GM23338 (cell line): ENCODE results near the gene TMEM247. TPM values are rescaled to one million over a fixed set of nuclear protein-coding genes. Genes with fewer than 3 reads are reported as not detected.

Experiments used
- ATAC-seq: fragments of 200-7000 bp; cut with Tn5 transposase; 3 replicates; pipeline ENCODE4 v1.9.1; 2020
- DNase-seq: peaks from one replicate; pipeline ENCODE4 v3.0.0-alpha.2; 2015; ENCODE audit warnings: low spot score
- H2AFZ ChIP-seq: fragments of 200-600 bp; sonication (generic); 2 replicates; pipeline ENCODE4 v1.8.0; 2016; ENCODE audit warnings: antibody characterized with exemption, mild to moderate bottlenecking, moderate library complexity
- H3F3A ChIP-seq: fragments of 200-600 bp; sonication (generic); replicated peaks from 2 replicates; pipeline ENCODE4 v1.8.0; 2017; ENCODE audit warnings: antibody characterized with exemption, mixed run types, low read depth
- H3K27ac ChIP-seq: fragments of 200-600 bp; sonication (generic); 2 replicates; pipeline ENCODE4 v1.6.1; 2016; ENCODE audit warnings: low read depth
- H3K27me3 ChIP-seq: fragments of 200-600 bp; sonication (generic); 2 replicates; pipeline ENCODE4 v1.8.0; 2016; ENCODE audit warnings: mild to moderate bottlenecking, mixed run types, moderate library complexity; ENCODE audit not compliant: insufficient read depth
- H3K36me3 ChIP-seq: fragments of 200-600 bp; sonication (generic); 2 replicates; pipeline ENCODE4 v1.8.0; 2016; ENCODE audit warnings: mild to moderate bottlenecking; ENCODE audit not compliant: insufficient read depth
- H3K4me1 ChIP-seq: fragments of 200-600 bp; sonication (generic); 2 replicates; pipeline ENCODE4 v1.8.0; 2016; ENCODE audit warnings: mild to moderate bottlenecking, moderate library complexity; ENCODE audit not compliant: insufficient read depth
- H3K4me2 ChIP-seq: fragments of 200-600 bp; sonication (generic); 2 replicates; pipeline ENCODE4 v1.7.1; 2017; ENCODE audit warnings: mixed run types
- H3K4me3 ChIP-seq: fragments of 200-600 bp; sonication (generic); 2 replicates; pipeline ENCODE4 v1.6.1; 2016; ENCODE audit warnings: mixed run types
- H3K79me2 ChIP-seq: fragments of 200-600 bp; sonication (generic); replicated peaks from 2 replicates; pipeline ENCODE4 v1.8.0; 2017; ENCODE audit warnings: mild to moderate bottlenecking; ENCODE audit not compliant: insufficient read depth
- H3K9me2 ChIP-seq: fragments of 200-600 bp; sonication (generic); 2 replicates; pipeline ENCODE4 v1.8.0; 2017; ENCODE audit not compliant: insufficient read depth
- H4K20me1 ChIP-seq: fragments of 200-600 bp; sonication (generic); replicated peaks from 2 replicates; pipeline ENCODE4 v1.8.0; 2017; ENCODE audit warnings: mild to moderate bottlenecking; ENCODE audit not compliant: insufficient read depth
- H3K27ac Mint-ChIP-seq: 2 replicates; pipeline ENCODE4 v1.8.0; 2020; ENCODE audit warnings: inconsistent platforms, mild to moderate bottlenecking, moderate library complexity, mixed read lengths
- H3K27me3 Mint-ChIP-seq: 3 replicates; pipeline ENCODE4 v1.8.0; 2022; ENCODE audit warnings: low read depth, mild to moderate bottlenecking, moderate library complexity, mixed read lengths, inconsistent platforms; ENCODE audit not compliant: insufficient read depth, poor library complexity
- H3K36me3 Mint-ChIP-seq: 3 replicates; pipeline ENCODE4 v1.8.0; 2021; ENCODE audit warnings: low read depth, mild to moderate bottlenecking, inconsistent platforms, moderate library complexity, mixed read lengths
- H3K4me1 Mint-ChIP-seq: 3 replicates; pipeline ENCODE4 v1.8.0; 2020; ENCODE audit warnings: mild to moderate bottlenecking, inconsistent platforms, mixed read lengths
- H3K4me3 Mint-ChIP-seq: 3 replicates; pipeline ENCODE4 v1.8.0; 2021; ENCODE audit warnings: moderate library complexity, mild to moderate bottlenecking, inconsistent platforms, mixed read lengths
- H3K9me3 Mint-ChIP-seq: 3 replicates; pipeline ENCODE4 v1.8.0; 2020; ENCODE audit warnings: moderate library complexity, mild to moderate bottlenecking, inconsistent platforms, mixed read lengths
- CREB1 ChIP-seq: fragments of 250-450 bp; sonication (Bioruptor Pico); IDR thresholded peaks from 2 replicates; pipeline ENCODE4 v1.5.0; 2020; ENCODE audit warnings: low read depth, mild to moderate bottlenecking, moderate library complexity
- CTCF ChIP-seq, 2 experiments: fragments of 200-600 bp in 1 of 2; sonication (generic) in 1 of 2; conservative IDR thresholded peaks; 2 replicates each; pipeline versions ENCODE4 v1.5.1 to v1.6.1; 2016 to 2017; ENCODE audit warnings: antibody characterized with exemption in 2 of 2, low read depth in 2 of 2, mild to moderate bottlenecking in 2 of 2, moderate library complexity in 1 of 2
- ETS1 ChIP-seq: IDR thresholded peaks from 2 replicates; pipeline ENCODE4 v1.6.1; 2016; ENCODE audit warnings: antibody characterized with exemption
- EZH2 ChIP-seq: fragments of 200-600 bp; sonication (generic); IDR thresholded peaks from one replicate; pipeline ENCODE4 v1.8.0; 2017; ENCODE audit warnings: antibody characterized with exemption, mild to moderate bottlenecking, low read depth; ENCODE audit not compliant: unreplicated experiment
- EZH2phosphoT487 ChIP-seq: fragments of 200-600 bp; sonication (generic); IDR thresholded peaks from one replicate; pipeline ENCODE4 v1.8.1; 2018; ENCODE audit warnings: antibody characterized with exemption; ENCODE audit not compliant: unreplicated experiment
- JUNB ChIP-seq: IDR thresholded peaks from one replicate; pipeline ENCODE4 v1.6.1; 2016; ENCODE audit warnings: antibody characterized with exemption; ENCODE audit not compliant: unreplicated experiment
- NANOG ChIP-seq: IDR thresholded peaks from 2 replicates; pipeline ENCODE4 v1.6.1; 2016; ENCODE audit warnings: antibody characterized with exemption, borderline replicate concordance
- STAT1 ChIP-seq: IDR thresholded peaks from one replicate; pipeline ENCODE4 v1.6.1; 2016; ENCODE audit warnings: antibody characterized with exemption; ENCODE audit not compliant: unreplicated experiment
- ZNF114 ChIP-seq: fragments of 250-450 bp; sonication (Bioruptor Pico); IDR thresholded peaks from 2 replicates; pipeline ENCODE4 v1.5.0; 2020; ENCODE audit warnings: mild to moderate bottlenecking, moderate library complexity
- ZNF331 ChIP-seq: fragments of 250-450 bp; sonication (Bioruptor Pico); IDR thresholded peaks from 2 replicates; pipeline ENCODE4 v1.5.0; 2020; ENCODE audit warnings: low read depth, mild to moderate bottlenecking, moderate library complexity
- ZNF462 ChIP-seq: fragments of 250-450 bp; sonication (Bioruptor Pico); IDR thresholded peaks from 2 replicates; pipeline ENCODE4 v1.5.0; 2020; ENCODE audit warnings: mild to moderate bottlenecking, moderate library complexity
- polyA plus RNA-seq: library from polyadenylated mRNA; unstranded; fragments of >200 nt; fragmentation: Nextera tagmentation; extraction: Ambion mirVana; gene quantifications from 2 replicates; pipeline ENCODE4 v1.2.1, GENCODE V29; 2016
- total RNA-seq: library from RNA; depleted of rRNA; stranded (reverse); fragments of >200 nt; shearing (Covaris generic); gene quantifications from 2 replicates; pipeline ENCODE4 v1.2.3, GENCODE V29; 2014

Gene TMEM247
- total and polyA plus RNA-seq, 2 experiments from 2014 or later: not detected

DNA sequence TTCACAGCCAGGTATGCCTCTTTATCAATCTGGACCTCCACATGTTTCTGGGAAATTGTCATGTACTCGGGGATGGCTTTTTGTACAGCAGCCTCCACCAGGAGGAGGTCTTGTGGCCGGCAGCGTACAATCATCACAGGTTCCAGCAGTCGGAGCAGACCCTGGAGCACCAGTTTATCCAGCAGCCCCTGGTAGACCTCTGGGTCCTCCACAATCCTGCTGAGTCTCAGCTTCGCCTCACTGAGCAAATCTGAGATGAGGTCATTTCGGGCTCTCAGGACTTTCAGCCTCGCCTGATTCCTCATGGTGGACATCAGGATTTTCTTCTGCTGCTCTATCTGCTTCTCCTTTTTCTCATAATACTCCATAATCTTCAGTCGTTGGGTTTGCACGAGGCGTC lies 32.8 kb downstream of the TMEM247 start:
- H3K4me3 Mint-ChIP-seq: no peak overlapping the region
- no peaks in the 10 kb centered on the region for H3K27me3 ChIP-seq
- peaks cover 3% of the 10 kb centered on the region; the same call in 2 of the 3 replicates for H3K9me3 Mint-ChIP-seq
- H3K4me2 ChIP-seq: no peak overlapping the region
- H3K27ac ChIP-seq: no peak overlapping the region
- no peaks in the 10 kb centered on the region for H3F3A ChIP-seq
- no peak for DNase-seq
- no peaks in the 10 kb centered on the region for H3K36me3 ChIP-seq
- H2AFZ ChIP-seq: no peak overlapping the region
- 0 out of 2 replicates have a peak, but pooled peaks cover 10% of the 10 kb centered on the region for H3K9me2 ChIP-seq
- H4K20me1 ChIP-seq: no peaks in the 10 kb centered on the region; the same call in 1 of the 2 replicates
- no peak for ATAC-seq
- TF ChIP-seq STAT1: no peak
- no peak for TF ChIP-seq EZH2
- no peak for TF ChIP-seq CTCF (conservative IDR thresholded peaks at IDR 0.05; ENCODE audit: low read depth in 2 of 2)
- no peak for TF ChIP-seq NANOG
- no peak for TF ChIP-seq ETS1
- TF ChIP-seq ZNF331 (CRISPR knock-in tag): no peak
- TF ChIP-seq ZNF114 (CRISPR knock-in tag): no peak
- TF ChIP-seq JUNB: no peak
- TF ChIP-seq EZH2phosphoT487: no peak
- no peak for TF ChIP-seq ZNF462 (CRISPR knock-in tag)
- TF ChIP-seq CREB1: no peak
- no peaks in the 10 kb centered on the region for H3K4me1 Mint-ChIP-seq
- no peak overlapping the region for H3K4me3 ChIP-seq
- H3K79me2 ChIP-seq: no peaks in the 10 kb centered on the region
- no peaks in the 10 kb centered on the region for H3K27me3 Mint-ChIP-seq
- no peaks in the 10 kb centered on the region for H3K4me1 ChIP-seq
- H3K36me3 Mint-ChIP-seq: no peaks in the 10 kb centered on the region
- no peak overlapping the region for H3K27ac Mint-ChIP-seq
